Activated naive CD4-positive, alpha-beta T cell treated with anti-CD3 and anti-CD28 coated beads, Interleukin-2, amount 10 ng/mL, durations not matched to agents 7 days and 5 days (primary cell): Measurements from ENCODE around the gene PLA2G2C.
A peak's percentile ranks its signal among the peaks of the same experiment; 100 is the strongest.
"Not testable (repeated sequence)": the region's sequence is repeated elsewhere in the genome, so short reads cannot be mapped to it uniquely, and the experiment has no call there.

Source experiments
- CTCF ChIA-PET: fragments of 350-600 bp; sonication (Branson Sonifier 250); formaldehyde crosslinking; loops from one replicate; lab custom pipeline; 2021; ENCODE audit warnings: antibody characterized with exemption; lab: Charles Lee
- DNase-seq: peaks from one replicate; pipeline ENCODE4 v3.0.0-alpha.2; 2020
- H3K27ac Mint-ChIP-seq: one replicate; pipeline ENCODE4 v1.8.0; 2021; ENCODE audit warnings: mild to moderate bottlenecking, moderate library complexity, mixed read lengths
- H3K27me3 Mint-ChIP-seq: one replicate; pipeline ENCODE4 v1.8.0; 2021; ENCODE audit warnings: mild to moderate bottlenecking, mixed read lengths
- H3K36me3 Mint-ChIP-seq: one replicate; pipeline ENCODE4 v1.8.0; 2021; ENCODE audit warnings: mixed read lengths
- H3K4me1 Mint-ChIP-seq: one replicate; pipeline ENCODE4 v1.8.0; 2021; ENCODE audit warnings: mixed read lengths
- H3K4me3 Mint-ChIP-seq: one replicate; pipeline ENCODE4 v1.8.0; 2021; ENCODE audit warnings: mild to moderate bottlenecking, moderate library complexity, mixed read lengths
- H3K9me3 Mint-ChIP-seq: one replicate; pipeline ENCODE4 v1.8.0; 2021; ENCODE audit warnings: mixed read lengths

Gene PLA2G2C

DNA sequence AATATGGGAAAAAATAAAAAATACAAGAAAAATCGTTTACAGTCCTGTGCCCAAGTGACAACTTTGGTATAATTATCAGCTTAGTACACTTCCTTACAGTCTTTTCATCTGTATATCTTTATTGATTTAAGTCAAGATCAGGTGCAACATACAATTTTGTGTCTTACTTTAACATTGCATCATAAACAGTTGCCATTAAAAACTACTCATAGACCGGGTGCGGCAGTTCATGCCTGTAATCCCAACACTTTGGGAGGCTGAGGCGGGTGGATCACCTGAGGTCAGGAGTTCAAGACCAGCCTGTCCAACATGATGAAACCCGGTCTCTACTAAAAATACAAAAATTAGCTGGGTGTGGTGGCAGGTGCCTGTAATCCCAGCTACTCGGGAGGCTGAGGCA, 32.7 kb upstream of the PLA2G2C start:
- not testable (repeated sequence) for H3K27ac Mint-ChIP-seq, DNase-seq, H3K36me3 Mint-ChIP-seq, H3K4me3 Mint-ChIP-seq, H3K9me3 Mint-ChIP-seq, H3K4me1 Mint-ChIP-seq
- peaks cover 46% of the 10 kb centered on the region for H3K27me3 Mint-ChIP-seq
- CTCF ChIA-PET: interaction anchor here (0.8 to 1.2 kb wide), 3 partner anchors 9 to 13 kb away, joined by 3 to 4 read pairs (median 3); no protein-coding TSS in a partner anchor

DNA sequence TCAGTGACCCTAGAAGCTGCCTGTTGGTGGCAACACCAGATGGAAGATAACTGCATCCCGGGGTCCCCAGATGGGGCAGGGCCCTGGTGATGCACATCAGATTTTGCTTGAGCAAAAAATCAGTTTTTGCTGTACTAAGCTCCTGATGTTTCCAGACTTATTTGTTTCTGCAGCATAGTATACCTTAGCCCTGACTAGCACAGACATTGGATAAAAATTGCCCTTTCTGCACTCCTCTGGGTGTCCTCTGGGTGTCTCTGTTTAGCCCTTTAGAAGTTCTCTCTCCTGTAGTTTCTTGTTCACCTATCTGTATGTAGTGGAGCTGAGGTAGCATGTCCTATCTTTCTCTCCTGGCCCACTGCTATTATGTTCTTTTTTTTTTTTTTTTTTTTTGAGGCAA, 30.3 kb upstream of the PLA2G2C start:
- CTCF ChIA-PET: interaction anchor here (0.9 to 3.6 kb wide), 7 partner anchors 12 to 278 kb away, joined by 3 to 15 read pairs (median 5); no protein-coding TSS in a partner anchor
- no peaks in the 10 kb centered on the region for H3K36me3 Mint-ChIP-seq
- H3K9me3 Mint-ChIP-seq: no peaks in the 10 kb centered on the region
- peaks cover 2% of the 10 kb centered on the region for H3K4me1 Mint-ChIP-seq
- no peak overlapping the region for H3K27ac Mint-ChIP-seq
- H3K4me3 Mint-ChIP-seq: no peak overlapping the region
- peak; percentile 39 for DNase-seq
- peaks cover 51% of the 10 kb centered on the region for H3K27me3 Mint-ChIP-seq

DNA sequence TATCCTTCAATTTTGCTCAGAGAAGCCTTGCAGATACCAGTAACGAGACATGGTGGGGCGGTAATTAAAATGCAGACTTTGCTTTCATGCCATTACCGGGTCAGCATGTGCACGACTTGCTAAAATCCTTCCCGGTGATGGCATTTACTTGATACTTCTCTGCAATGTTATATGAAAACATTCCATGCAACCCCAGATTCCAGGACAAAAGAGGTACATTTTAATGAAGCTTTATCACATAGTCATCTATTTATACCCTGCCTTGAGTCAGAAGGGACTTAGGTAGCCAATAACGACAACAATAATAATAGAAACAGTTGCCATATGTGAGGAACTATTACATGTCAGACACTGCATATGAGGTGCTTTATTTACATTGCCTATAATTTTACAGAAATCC, 29.4 kb upstream of the PLA2G2C start:
- no peaks in the 10 kb centered on the region for H3K36me3 Mint-ChIP-seq
- no peaks in the 10 kb centered on the region for H3K9me3 Mint-ChIP-seq
- CTCF ChIA-PET: interaction anchor here (1.5 to 3.6 kb wide), 5 partner anchors 11 to 279 kb away, joined by 3 to 15 read pairs (median 10); no protein-coding TSS in a partner anchor
- peaks cover 2% of the 10 kb centered on the region for H3K4me1 Mint-ChIP-seq
- no peak overlapping the region for H3K4me3 Mint-ChIP-seq
- no peak for DNase-seq
- no peak overlapping the region for H3K27ac Mint-ChIP-seq
- H3K27me3 Mint-ChIP-seq: peaks cover 53% of the 10 kb centered on the region

DNA sequence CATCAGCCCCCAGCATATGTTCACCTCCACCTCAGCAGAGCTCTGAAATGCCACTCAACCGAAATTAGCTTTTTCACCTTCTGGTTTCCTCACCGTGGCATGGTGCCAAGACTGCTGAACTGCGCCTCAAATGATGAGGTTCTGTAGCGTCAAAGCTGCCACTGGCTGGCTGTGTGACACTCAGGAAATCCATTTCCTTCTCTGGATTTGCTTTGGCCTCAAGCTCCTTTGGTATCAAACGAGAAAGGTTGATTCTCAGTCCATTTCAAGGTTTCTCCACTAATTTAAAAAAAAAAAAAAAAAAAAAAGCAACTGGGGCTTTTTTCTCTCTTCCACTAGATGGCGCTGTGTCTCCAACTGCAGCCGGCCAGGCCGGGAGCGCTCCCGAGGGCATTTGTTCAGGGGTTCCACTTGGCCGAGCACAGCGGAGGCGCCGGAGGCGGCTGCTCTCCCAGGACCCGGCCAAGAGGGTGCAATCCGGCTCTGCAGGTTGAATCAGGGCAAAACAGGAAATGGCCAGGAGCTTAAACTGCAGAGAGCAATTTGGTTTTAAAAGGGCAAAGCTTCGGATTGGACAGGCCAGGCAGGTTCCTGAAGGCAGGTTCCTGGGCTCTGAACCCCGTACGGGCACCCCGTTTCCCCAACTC, 26.5 kb upstream of the PLA2G2C start:
- H3K4me3 Mint-ChIP-seq: no peak overlapping the region
- H3K9me3 Mint-ChIP-seq: no peaks in the 10 kb centered on the region
- peaks cover 65% of the 10 kb centered on the region for H3K27me3 Mint-ChIP-seq
- peaks cover 2% of the 10 kb centered on the region for H3K4me1 Mint-ChIP-seq
- CTCF ChIA-PET: interaction anchor here (0.7 to 2.3 kb wide), 26 partner anchors 9 to 433 kb away, joined by 3 to 25 read pairs (median 4); partner anchors contain the start of gene OTUD3
- no peaks in the 10 kb centered on the region for H3K36me3 Mint-ChIP-seq
- DNase-seq: peak; percentile 62
- H3K27ac Mint-ChIP-seq: no peak overlapping the region

DNA sequence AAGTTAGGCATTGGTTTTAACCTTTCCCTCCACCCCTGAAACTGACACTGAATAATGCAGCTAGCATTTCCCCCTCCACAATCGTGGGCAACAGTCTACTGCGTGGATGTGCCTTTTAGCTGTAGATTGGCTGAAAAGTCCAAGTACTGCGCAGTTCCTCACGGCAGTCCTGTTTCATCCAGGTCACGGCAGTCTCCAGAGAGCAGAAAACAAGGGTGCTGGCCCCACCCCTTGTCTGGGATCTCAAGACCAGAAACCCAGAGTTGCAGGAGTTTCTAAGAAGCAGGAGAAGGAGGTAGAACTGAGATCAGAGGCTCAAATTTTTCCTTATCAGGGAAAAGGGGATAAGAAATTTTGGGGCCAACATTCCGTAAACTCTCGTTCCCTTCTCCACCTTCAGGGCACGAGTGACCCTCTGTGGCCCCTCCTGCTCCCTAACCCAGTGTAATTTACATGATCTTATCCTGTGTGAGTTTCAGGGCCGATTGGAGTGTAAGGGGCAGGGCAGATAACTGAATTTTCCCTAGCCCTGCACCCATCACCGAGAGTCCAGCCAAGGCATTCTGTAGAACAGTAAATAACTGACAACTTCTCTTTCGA, 25.9 kb upstream of the PLA2G2C start:
- H3K27ac Mint-ChIP-seq: no peak overlapping the region
- peaks cover 66% of the 10 kb centered on the region for H3K27me3 Mint-ChIP-seq
- no peaks in the 10 kb centered on the region for H3K36me3 Mint-ChIP-seq
- CTCF ChIA-PET: interaction anchor here (0.7 to 2.3 kb wide), 24 partner anchors 10 to 433 kb away, joined by 3 to 25 read pairs (median 4); partner anchors contain the start of gene OTUD3
- H3K4me3 Mint-ChIP-seq: no peak overlapping the region
- DNase-seq: no peak
- H3K4me1 Mint-ChIP-seq: peaks cover 2% of the 10 kb centered on the region
- no peaks in the 10 kb centered on the region for H3K9me3 Mint-ChIP-seq

DNA sequence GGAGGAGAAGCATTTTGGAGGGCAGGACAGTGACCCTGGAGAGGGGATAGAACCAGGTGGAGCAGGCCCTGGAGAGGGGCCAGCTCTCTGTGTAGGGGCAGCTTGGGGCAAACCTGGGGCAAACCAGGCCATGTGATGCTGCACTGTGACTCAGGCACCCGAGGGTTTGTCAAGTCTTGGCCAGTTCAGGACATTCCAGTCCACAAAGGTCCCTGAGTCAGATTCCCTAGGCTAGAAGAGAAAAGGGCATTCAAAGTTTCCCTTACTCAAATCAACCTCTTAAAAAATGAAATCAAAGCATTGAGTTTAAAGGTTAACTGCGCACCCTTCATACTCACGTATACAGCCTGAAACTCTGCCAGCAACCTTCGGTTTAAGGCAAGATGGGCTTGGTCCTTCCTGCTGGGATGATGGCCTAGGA, 25.2 kb upstream of the PLA2G2C start:
- H3K27ac Mint-ChIP-seq: no peak overlapping the region

DNA sequence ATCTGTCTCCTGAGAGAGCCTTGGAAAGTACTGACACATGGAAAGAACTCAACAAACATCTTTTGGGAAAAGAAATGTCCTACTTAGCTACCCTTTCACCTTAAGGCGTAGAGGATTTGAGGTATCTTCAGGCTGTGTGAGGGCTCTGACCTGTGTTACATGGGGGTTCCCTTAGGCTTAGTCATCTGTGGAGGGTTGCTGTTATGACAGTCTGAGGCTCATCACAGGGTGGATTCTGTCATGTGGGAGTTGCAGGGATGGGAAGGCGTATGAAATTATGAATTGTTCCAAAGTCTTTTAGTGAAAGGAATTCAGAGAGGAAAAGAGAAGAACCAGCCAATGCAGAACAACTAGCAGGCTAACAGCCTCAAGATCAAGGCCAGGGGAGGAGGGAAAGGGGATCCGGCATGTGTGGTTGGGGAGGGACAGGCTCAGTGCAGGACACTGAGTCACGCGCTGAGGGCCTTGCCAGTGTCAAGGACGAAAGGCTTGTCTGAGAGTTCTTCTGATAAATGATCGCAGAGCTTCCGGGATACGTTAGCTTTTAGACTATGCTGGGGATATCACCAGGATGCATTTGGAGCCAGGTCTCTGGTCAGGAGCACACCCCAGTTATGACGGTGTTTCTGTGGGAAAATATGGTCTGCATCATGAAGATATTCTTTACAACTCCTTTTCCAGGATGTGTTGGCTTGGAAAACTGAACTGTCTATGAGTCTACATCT, 24.6 kb upstream of the PLA2G2C start:
- CTCF ChIA-PET: interaction anchor here (0.8 to 1.6 kb wide), 4 partner anchors 9 to 283 kb away, joined by 3 to 6 read pairs (median 3); no protein-coding TSS in a partner anchor
- no peaks in the 10 kb centered on the region for H3K9me3 Mint-ChIP-seq
- no peak overlapping the region for H3K4me3 Mint-ChIP-seq
- no peak for DNase-seq
- no peaks in the 10 kb centered on the region for H3K36me3 Mint-ChIP-seq
- no peak overlapping the region for H3K27ac Mint-ChIP-seq
- peaks cover 2% of the 10 kb centered on the region for H3K4me1 Mint-ChIP-seq
- peaks cover 69% of the 10 kb centered on the region for H3K27me3 Mint-ChIP-seq

More for the DNA sequence above, 25.2 kb upstream of the PLA2G2C start:
- DNase-seq: no peak
- CTCF ChIA-PET: interaction anchor here (1.6 to 2.3 kb wide), 3 partner anchors 165 to 283 kb away, joined by 3 to 25 read pairs (median 6); no protein-coding TSS in a partner anchor
- Mint-ChIP-seq H3K27me3 (peaks cover 69% of the 10 kb centered on the region), H3K36me3 (no peaks in the 10 kb centered on the region), H3K9me3 (no peaks in the 10 kb centered on the region), H3K4me1 (peaks cover 2% of the 10 kb centered on the region), H3K4me3 (no peak overlapping the region)

DNA sequence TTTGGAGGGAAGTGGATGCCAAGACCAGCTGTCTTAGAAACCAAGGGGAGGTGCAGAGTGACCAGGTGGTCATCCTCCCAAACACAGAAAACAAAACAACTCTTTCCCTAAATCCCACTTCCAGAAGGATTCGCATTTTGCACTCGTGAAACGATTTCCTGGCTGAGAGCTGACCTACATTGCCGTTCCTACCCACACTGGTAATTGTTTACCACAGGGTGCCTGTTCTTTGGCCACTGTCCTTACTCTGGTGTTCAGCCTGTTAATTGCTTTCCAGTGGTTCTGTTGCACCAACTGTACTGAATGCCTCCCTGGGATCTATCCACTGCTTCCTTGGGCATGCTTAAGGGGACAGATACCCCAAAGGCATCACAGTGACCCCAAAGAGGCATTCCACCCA, 23.2 kb upstream of the PLA2G2C start:
- Mint-ChIP-seq H3K9me3 (no peaks in the 10 kb centered on the region), H3K4me3 (no peak overlapping the region), H3K27me3 (peaks cover 64% of the 10 kb centered on the region), H3K36me3 (no peaks in the 10 kb centered on the region), H3K4me1 (peaks cover 2% of the 10 kb centered on the region), H3K27ac (no peak overlapping the region)
- no peak for DNase-seq
- CTCF ChIA-PET: interaction anchor here (1.5 kb wide), 1 partner anchor 284 kb away, joined by 6 read pairs; no protein-coding TSS in a partner anchor

DNA sequence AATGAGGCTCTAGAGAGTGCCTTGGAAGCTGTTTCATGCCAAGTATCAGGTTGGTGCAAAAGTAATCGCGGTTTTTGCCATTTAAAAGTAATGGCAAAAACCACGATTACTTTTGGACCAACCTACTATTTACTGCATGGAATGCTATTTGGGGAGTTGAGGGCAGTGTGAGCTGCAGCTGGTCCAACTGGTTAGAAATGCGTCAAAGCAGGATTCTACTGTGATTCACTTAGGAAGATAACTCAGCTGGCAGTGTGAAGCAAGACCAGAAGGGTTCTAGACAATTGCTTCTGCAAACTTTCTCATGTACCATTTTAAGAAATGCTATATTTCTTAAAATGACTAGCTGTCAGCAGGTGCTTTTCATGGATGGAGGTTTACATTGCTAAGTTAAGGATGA, 21.2 kb upstream of the PLA2G2C start:
- CTCF ChIA-PET: interaction anchor here (1.2 to 1.6 kb wide), 3 partner anchors 12 to 286 kb away, joined by 3 to 5 read pairs (median 4); no protein-coding TSS in a partner anchor
- no peak for DNase-seq
- Mint-ChIP-seq H3K4me1 (no peaks in the 10 kb centered on the region), H3K4me3 (no peak overlapping the region), H3K27ac (no peak overlapping the region), H3K36me3 (no peaks in the 10 kb centered on the region), H3K9me3 (no peaks in the 10 kb centered on the region), H3K27me3 (peaks cover 57% of the 10 kb centered on the region)

DNA sequence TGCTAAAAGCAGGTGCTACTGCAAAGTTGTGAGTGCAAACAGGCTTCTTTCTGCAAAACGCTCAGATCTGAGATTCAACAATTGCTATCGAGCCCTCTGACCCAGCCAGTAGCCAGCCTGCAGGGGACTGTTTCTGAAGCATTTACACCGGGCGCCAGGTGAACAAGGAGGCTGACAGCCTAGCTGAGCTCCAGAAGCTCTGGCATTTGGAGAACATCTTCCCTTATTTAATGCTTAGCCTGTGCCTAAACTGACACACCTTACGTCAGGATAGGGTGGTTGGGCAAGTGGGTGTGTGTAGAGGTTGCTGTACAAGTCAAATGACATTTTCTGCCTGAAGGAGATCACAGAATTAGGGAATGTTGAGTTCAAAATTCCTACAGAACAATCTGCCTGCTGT, 15.8 kb upstream of the PLA2G2C start:
- Mint-ChIP-seq H3K27ac (no peak overlapping the region), H3K36me3 (no peaks in the 10 kb centered on the region), H3K4me1 (no peaks in the 10 kb centered on the region), H3K4me3 (no peak overlapping the region), H3K9me3 (no peaks in the 10 kb centered on the region), H3K27me3 (peaks cover 61% of the 10 kb centered on the region)
- DNase-seq: no peak
- CTCF ChIA-PET: interaction anchor here (1.0 to 1.5 kb wide), 2 partner anchors 11 to 20 kb away, joined by 3 read pairs; no protein-coding TSS in a partner anchor

DNA sequence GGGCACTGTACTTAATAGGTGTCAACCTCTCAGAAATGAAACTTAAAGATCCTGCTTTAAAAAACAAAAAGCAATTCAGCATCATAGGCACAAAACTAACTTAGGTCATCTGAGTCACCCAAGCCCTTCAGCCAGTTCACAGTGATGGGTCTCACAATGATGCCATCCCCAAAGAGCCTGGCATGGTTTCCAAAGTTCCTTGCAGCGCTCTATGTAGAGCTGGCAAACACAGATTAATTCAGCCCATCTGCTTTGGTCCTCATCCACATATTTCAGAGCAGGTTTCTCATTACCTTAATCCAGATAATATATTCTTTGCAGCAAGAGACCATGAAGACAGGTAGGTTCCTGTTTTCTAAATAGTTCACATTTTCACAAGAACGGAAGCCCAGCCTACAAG, 14.6 kb upstream of the PLA2G2C start:
- DNase-seq: no peak
- CTCF ChIA-PET: no interaction called here
- Mint-ChIP-seq H3K36me3 (no peaks in the 10 kb centered on the region), H3K27me3 (peaks cover 63% of the 10 kb centered on the region), H3K9me3 (no peaks in the 10 kb centered on the region), H3K4me1 (no peaks in the 10 kb centered on the region), H3K4me3 (no peak overlapping the region), H3K27ac (no peak overlapping the region)

DNA sequence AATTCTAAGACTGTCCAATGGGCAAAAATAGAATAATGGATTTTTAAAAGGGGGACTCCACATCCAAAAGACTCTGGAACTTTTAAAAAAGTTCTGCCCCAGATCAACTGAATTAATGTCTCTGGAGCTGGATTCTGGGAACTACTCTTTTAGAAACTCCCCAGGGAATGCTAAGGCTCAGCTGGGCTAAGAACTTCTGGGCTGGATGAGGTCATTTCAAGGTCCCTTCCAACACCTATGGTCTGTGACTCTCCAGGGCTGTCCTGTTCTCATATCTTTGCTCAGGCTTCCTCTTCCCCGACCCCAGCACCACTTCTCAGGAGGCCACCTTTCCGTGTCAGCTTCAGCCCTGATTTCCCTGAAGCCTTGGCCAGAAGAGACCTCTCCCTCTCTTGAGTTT, 13.5 kb upstream of the PLA2G2C start:
- CTCF ChIA-PET: no interaction called here
- no peak overlapping the region for H3K4me3 Mint-ChIP-seq
- peaks cover 66% of the 10 kb centered on the region for H3K27me3 Mint-ChIP-seq
- H3K27ac Mint-ChIP-seq: no peak overlapping the region
- H3K4me1 Mint-ChIP-seq: no peaks in the 10 kb centered on the region
- DNase-seq: no peak
- H3K9me3 Mint-ChIP-seq: no peaks in the 10 kb centered on the region
- no peaks in the 10 kb centered on the region for H3K36me3 Mint-ChIP-seq

DNA sequence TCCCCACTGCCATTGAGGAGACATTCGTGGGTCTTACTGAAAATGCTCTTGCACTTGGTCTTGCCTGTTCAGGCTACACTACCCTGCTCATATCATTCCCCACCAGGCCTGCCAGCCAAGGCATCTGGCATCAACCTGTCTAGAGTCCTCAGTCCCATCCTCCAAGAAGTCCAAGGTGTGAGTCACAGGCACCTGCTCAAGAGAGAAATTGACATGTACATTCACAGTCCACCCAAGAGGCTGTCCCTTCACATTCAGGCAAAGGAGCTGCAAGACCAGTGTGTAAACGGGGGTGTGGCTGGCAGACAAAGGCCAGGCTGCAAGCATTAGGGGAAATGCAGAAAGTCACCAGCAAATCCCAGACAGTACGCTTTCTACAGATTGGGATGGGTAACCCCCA, 13.1 kb upstream of the PLA2G2C start:
- Mint-ChIP-seq H3K36me3 (no peaks in the 10 kb centered on the region), H3K27me3 (peaks cover 66% of the 10 kb centered on the region), H3K4me3 (no peak overlapping the region), H3K27ac (no peak overlapping the region), H3K4me1 (no peaks in the 10 kb centered on the region), H3K9me3 (no peaks in the 10 kb centered on the region)
- DNase-seq: no peak
- CTCF ChIA-PET: no interaction called here

DNA sequence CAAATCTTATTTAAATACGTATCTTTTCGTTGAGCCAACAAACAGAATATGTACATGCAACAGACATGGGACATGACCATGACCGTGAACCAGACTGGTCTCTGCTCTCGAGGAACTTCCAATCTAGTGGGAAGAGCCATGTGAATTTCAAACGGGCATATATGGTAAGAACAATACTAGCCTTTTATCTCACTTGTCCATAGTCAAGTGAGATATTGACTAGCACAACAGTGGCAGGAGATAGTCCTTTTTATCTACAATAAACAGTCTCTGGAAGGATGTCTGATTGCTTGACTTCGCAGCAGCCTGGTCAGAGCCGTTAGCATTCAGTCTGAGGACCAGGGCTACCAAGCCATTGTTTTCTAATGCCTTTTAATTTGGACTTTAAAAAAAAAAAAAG, 12.6 kb upstream of the PLA2G2C start:
- Mint-ChIP-seq H3K27me3 (peaks cover 67% of the 10 kb centered on the region), H3K9me3 (no peaks in the 10 kb centered on the region), H3K4me3 (no peak overlapping the region), H3K4me1 (no peaks in the 10 kb centered on the region), H3K27ac (no peak overlapping the region), H3K36me3 (no peaks in the 10 kb centered on the region)
- no peak for DNase-seq
- CTCF ChIA-PET: no interaction called here
